Fibroblast of the aortic adventitia (primary cell): Measurements from ENCODE around the gene OSBPL1A. TPM values are rescaled to one million over a fixed set of nuclear protein-coding genes. Genes with fewer than 3 reads are reported as not detected.

Source experiments
- DNase-seq: peaks from one replicate; pipeline ENCODE4 v3.0.0-alpha.2; 2010; ENCODE audit warnings: low read depth
- H3K4me3 ChIP-seq: 2 replicates; pipeline ENCODE4 v1.5.1; 2011; ENCODE audit warnings: low read depth, mild to moderate bottlenecking, control low read depth, low read length, moderate library complexity
- CTCF ChIP-seq: IDR thresholded peaks from 2 replicates; pipeline ENCODE4 v1.5.1; 2011; ENCODE audit warnings: mild to moderate bottlenecking, low read length, control low read depth, inconsistent platforms; ENCODE audit not compliant: insufficient read depth
- total RNA-seq: library from RNA; depleted of rRNA; stranded (reverse); fragments of >200 nt; gene quantifications from 2 replicates; pipeline ENCODE4 v1.2.3, GENCODE V29; 2012; ENCODE audit warnings: low replicate concordance

Gene OSBPL1A
- total RNA-seq, 1 donor, result 80.4 TPM

GRCh38 chr18:24273596-24273995 is 124.0 kb downstream of the OSBPL1A start:
- H3K4me3 ChIP-seq, result no peak overlapping the region
- DNase-seq, result no peak
- no peak for TF ChIP-seq CTCF

- DNase-seq, result peak; percentile 66
These were observed 125.4 kb downstream of the OSBPL1A start for GRCh38 chr18:24272229-24272525.

GRCh38 chr18:24271381-24272228 is 126.0 kb downstream of the OSBPL1A start:
- DNase-seq, result peak; percentile 56
- peak overlapping the region; percentile 76 for H3K4me3 ChIP-seq
- TF ChIP-seq CTCF, result peak; percentile 42

More at GRCh38 chr18:24272229-24272525, 125.4 kb downstream of the OSBPL1A start:
- TF ChIP-seq CTCF, result no peak
- H3K4me3 ChIP-seq, result peak overlapping the region; percentile 76

GRCh38 chr18:24270937-24271380 is 126.7 kb downstream of the OSBPL1A start:
- H3K4me3 ChIP-seq, result peak overlapping the region; percentile 76
- TF ChIP-seq CTCF, result no peak
- DNase-seq, result peak; percentile 51

GRCh38 chr18:24270358-24270936 is 127.2 kb downstream of the OSBPL1A start:
- no peak for TF ChIP-seq CTCF
- no peak for DNase-seq
- peak overlapping the region; percentile 76 for H3K4me3 ChIP-seq

- no peak for DNase-seq
These were observed 128.7 kb downstream of the OSBPL1A start for GRCh38 chr18:24268784-24269550.

More at GRCh38 chr18:24268784-24269550, 128.7 kb downstream of the OSBPL1A start:
- no peak overlapping the region for H3K4me3 ChIP-seq
- no peak for TF ChIP-seq CTCF
